Calu3 (cell line): ENCODE measurements around the gene DIAPH2. TPM values are rescaled to one million over a fixed set of nuclear protein-coding genes. Genes with fewer than 3 reads are reported as not detected.

Source experiments
- BruUV-seq: library from RNA; stranded (reverse); fragments of 400-500 nt; replicated peaks from 2 replicates; lab custom pipeline; 2021; lab: Mats Ljungman, UMichigan
- CTCF ChIA-PET: fragments of 300-600 bp; sonication (Branson Sonifier 250); formaldehyde crosslinking; loops from one replicate; lab custom pipeline; 2022; ENCODE audit warnings: antibody characterized with exemption; lab: Charles Lee
- DNase-seq: peaks from one replicate; pipeline ENCODE4 v3.0.0; 2022
- H3K27ac Mint-ChIP-seq: one replicate; pipeline ENCODE4 v1.8.0; 2022; ENCODE audit warnings: mixed read lengths; ENCODE audit not compliant: unreplicated experiment
- H3K27me3 Mint-ChIP-seq: one replicate; pipeline ENCODE4 v1.8.0; 2022; ENCODE audit warnings: mixed read lengths; ENCODE audit not compliant: unreplicated experiment
- H3K36me3 Mint-ChIP-seq: one replicate; pipeline ENCODE4 v1.8.0; 2022; ENCODE audit warnings: mild to moderate bottlenecking, moderate library complexity, mixed read lengths; ENCODE audit not compliant: insufficient read depth, unreplicated experiment
- H3K4me1 Mint-ChIP-seq: one replicate; pipeline ENCODE4 v1.8.0; 2022; ENCODE audit warnings: mild to moderate bottlenecking, low read depth, mixed read lengths; ENCODE audit not compliant: unreplicated experiment
- H3K4me3 Mint-ChIP-seq: one replicate; pipeline ENCODE4 v1.8.0; 2022; ENCODE audit warnings: mild to moderate bottlenecking, low read depth, moderate library complexity, mixed read lengths; ENCODE audit not compliant: unreplicated experiment
- H3K9me3 Mint-ChIP-seq: one replicate; pipeline ENCODE4 v1.8.0; 2022; ENCODE audit warnings: low read depth, mixed read lengths; ENCODE audit not compliant: unreplicated experiment
- intact Hi-C: fragments of 100-400 bp; cut with micrococcal nuclease; formaldehyde crosslinking; loops from one replicate; pipeline ENCODE4 v1.10.0; 2022; ENCODE audit not compliant: unreplicated experiment
- total RNA-seq: library from RNA; stranded (reverse); gene quantifications from 2 replicates; pipeline ENCODE4 v1.2.3, GENCODE V29; 2022
- TF ChIP-seq, protein P1 (sequence below): fragments of 200-600 bp; IDR thresholded peaks from one replicate; pipeline ENCODE4 v1.8.0; 2022; ENCODE audit warnings: antibody characterized with exemption; ENCODE audit not compliant: unreplicated experiment

The DIAPH2 gene
- total RNA-seq, 1 experiment from 2014 or later: 24.2 TPM

GRCh38 chrX:97628326-97628725 lies 943.7 kb downstream of the DIAPH2 start:
- H3K9me3 Mint-ChIP-seq: no peaks in the 10 kb centered on the region
- TF ChIP-seq, protein P1, sequence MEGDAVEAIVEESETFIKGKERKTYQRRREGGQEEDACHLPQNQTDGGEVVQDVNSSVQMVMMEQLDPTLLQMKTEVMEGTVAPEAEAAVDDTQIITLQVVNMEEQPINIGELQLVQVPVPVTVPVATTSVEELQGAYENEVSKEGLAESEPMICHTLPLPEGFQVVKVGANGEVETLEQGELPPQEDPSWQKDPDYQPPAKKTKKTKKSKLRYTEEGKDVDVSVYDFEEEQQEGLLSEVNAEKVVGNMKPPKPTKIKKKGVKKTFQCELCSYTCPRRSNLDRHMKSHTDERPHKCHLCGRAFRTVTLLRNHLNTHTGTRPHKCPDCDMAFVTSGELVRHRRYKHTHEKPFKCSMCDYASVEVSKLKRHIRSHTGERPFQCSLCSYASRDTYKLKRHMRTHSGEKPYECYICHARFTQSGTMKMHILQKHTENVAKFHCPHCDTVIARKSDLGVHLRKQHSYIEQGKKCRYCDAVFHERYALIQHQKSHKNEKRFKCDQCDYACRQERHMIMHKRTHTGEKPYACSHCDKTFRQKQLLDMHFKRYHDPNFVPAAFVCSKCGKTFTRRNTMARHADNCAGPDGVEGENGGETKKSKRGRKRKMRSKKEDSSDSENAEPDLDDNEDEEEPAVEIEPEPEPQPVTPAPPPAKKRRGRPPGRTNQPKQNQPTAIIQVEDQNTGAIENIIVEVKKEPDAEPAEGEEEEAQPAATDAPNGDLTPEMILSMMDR: no peak

DNA sequence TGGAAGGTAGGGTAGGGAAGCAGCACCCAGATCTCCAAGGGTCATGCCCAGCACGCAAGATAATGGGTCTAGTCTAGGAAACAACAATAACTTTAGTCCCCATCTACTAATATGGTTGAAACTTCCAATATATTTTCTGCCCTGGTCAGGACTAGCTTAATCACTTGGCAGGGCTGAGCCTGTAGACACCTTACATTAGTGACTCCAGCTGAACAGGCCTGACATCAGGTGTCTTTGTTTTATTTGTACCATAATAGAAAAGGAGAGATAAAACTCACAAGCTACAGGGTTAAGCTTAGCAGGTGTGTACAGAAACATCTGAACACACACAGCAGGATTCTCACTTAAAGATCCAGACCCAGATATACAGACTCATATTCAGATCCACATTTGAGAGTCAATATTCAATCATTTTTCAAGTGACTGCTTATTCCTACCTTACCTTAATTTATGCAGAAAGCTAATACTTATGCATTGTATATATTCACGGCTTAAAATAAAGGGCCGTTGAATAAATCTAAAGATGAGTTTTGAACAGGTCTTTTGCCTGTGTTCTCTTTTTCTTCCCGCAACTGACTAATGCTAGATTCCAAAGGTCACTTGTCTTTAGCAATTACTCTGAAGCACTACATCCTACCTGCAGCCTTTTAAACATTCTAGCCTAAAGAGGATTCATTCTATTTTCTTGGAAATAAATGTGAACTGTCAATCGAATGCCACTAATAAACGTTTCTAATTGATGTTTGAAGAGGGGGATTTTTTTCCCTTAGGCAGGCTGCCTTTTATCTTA lies 944.4 kb downstream of the DIAPH2 start:
- no peaks in the 10 kb centered on the region for H3K9me3 Mint-ChIP-seq
- intact Hi-C loops: no loop called here
- CTCF ChIA-PET: interaction anchor here (0.6 kb wide), 1 partner anchor 1098 kb away, joined by 3 read pairs; no protein-coding TSS in a partner anchor
- BruUV-seq: no TSS peak
- TF ChIP-seq, protein P1: no peak
- H3K27me3 Mint-ChIP-seq: no peaks in the 10 kb centered on the region
- H3K4me1 Mint-ChIP-seq: peaks cover 15% of the 10 kb centered on the region
- no peaks in the 10 kb centered on the region for H3K36me3 Mint-ChIP-seq
- DNase-seq: no peak
- H3K4me3 Mint-ChIP-seq: no peak overlapping the region
- no peak overlapping the region for H3K27ac Mint-ChIP-seq

More at GRCh38 chrX:97628326-97628725, 943.7 kb downstream of the DIAPH2 start:
- no peak for DNase-seq
- CTCF ChIA-PET: interaction anchor here (0.6 kb wide), 1 partner anchor 1097 kb away, joined by 3 read pairs; no protein-coding TSS in a partner anchor
- Mint-ChIP-seq H3K27me3 (no peaks in the 10 kb centered on the region), H3K4me1 (peaks cover 15% of the 10 kb centered on the region), H3K27ac (no peak overlapping the region), H3K4me3 (no peak overlapping the region), H3K36me3 (no peaks in the 10 kb centered on the region)
- no TSS peak for BruUV-seq
- intact Hi-C loops: no loop called here

DNA sequence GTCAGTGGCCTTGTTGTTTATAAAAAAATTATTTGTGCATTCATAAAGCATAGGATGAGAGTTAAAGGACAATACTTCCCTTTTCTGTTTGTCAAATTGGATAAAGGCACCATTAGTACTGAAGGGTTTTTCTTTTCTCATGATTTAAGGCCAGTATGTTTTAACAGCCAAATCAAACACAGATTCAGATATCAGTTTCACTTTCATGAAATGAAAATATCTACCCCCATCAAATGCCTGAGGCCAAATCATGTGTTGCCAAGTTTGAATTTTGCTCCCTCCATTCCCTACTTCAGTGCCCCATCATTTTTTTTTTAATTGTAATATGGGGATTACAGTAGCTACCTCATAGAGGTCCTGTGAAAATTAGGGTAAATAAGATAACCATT lies 944.9 kb downstream of the DIAPH2 start:
- Mint-ChIP-seq H3K27me3 (no peaks in the 10 kb centered on the region), H3K9me3 (no peaks in the 10 kb centered on the region), H3K4me1 (peaks cover 15% of the 10 kb centered on the region), H3K27ac (no peak overlapping the region), H3K4me3 (no peak overlapping the region), H3K36me3 (no peaks in the 10 kb centered on the region)
- BruUV-seq: no TSS peak
- TF ChIP-seq, protein P1: no peak
- DNase-seq: no peak
- CTCF ChIA-PET: no interaction called here
- intact Hi-C loops: no loop called here

GRCh38 chrX:97633798-97634197 lies 949.2 kb downstream of the DIAPH2 start:
- H3K36me3 Mint-ChIP-seq: no peaks in the 10 kb centered on the region
- intact Hi-C loops: no loop called here
- H3K27ac Mint-ChIP-seq: no peak overlapping the region
- BruUV-seq: no TSS peak
- H3K4me3 Mint-ChIP-seq: no peak overlapping the region
- H3K9me3 Mint-ChIP-seq: no peaks in the 10 kb centered on the region
- DNase-seq: no peak
- CTCF ChIA-PET: no interaction called here
- H3K27me3 Mint-ChIP-seq: no peaks in the 10 kb centered on the region
- peaks cover 9% of the 10 kb centered on the region for H3K4me1 Mint-ChIP-seq
- TF ChIP-seq, protein P1: no peak
